Keratinocyte (primary cell): Measurements from ENCODE around the gene SPECC1. TPM values are rescaled to one million over a fixed set of nuclear protein-coding genes. Genes with fewer than 3 reads are reported as not detected.

ENCODE experiments used
- DNase-seq: peaks from one replicate; pipeline ENCODE4 v3.0.0-alpha.2; 2011; ENCODE audit warnings: low read depth, missing footprints, low spot score
- FAIRE-seq: peaks from 2 replicates; lab custom pipeline; 2011; peaks lifted over from hg19 to GRCh38; lab: Jason Lieb, UNC
- H2AFZ ChIP-seq: 2 replicates; pipeline ENCODE4 v1.6.0; 2012; ENCODE audit warnings: low read length, control low read depth, inconsistent platforms; ENCODE audit not compliant: control insufficient read depth
- H3K27ac ChIP-seq: 2 replicates; pipeline ENCODE4 v1.5.1; 2011; ENCODE audit warnings: low read length; ENCODE audit not compliant: control insufficient read depth, insufficient read depth
- H3K27me3 ChIP-seq: 3 replicates; pipeline ENCODE4 v1.6.0; 2011; ENCODE audit warnings: low read length; ENCODE audit not compliant: control insufficient read depth, insufficient read depth; ENCODE audit errors: extremely low read depth
- H3K36me3 ChIP-seq, 2 experiments: 2 replicates in 1 of 2; 3 replicates in 1 of 2; pipeline ENCODE4 v1.5.1; 2011; ENCODE audit warnings: low read length in 2 of 2, mild to moderate bottlenecking in 1 of 2; ENCODE audit not compliant: control insufficient read depth in 2 of 2, insufficient read depth in 2 of 2; ENCODE audit errors: extremely low read depth in 1 of 2
- H3K4me1 ChIP-seq: 3 replicates; pipeline ENCODE4 v1.5.1; 2011; ENCODE audit warnings: low read length; ENCODE audit not compliant: control insufficient read depth, insufficient read depth; ENCODE audit errors: extremely low read depth
- H3K4me2 ChIP-seq: 3 replicates; pipeline ENCODE4 v1.6.0; 2011; ENCODE audit warnings: low read depth, low read length; ENCODE audit not compliant: control insufficient read depth, insufficient read depth; ENCODE audit errors: extremely low read depth
- H3K4me3 ChIP-seq, 3 experiments: fragments of 200-600 bp in 1 of 3; sonication (generic) in 1 of 3; 2 replicates in 2 of 3; 3 replicates in 1 of 3; pipeline ENCODE4 v1.5.1; 2011 to 2016; ENCODE audit warnings: low read length in 3 of 3, mild to moderate bottlenecking in 3 of 3, control low read depth in 2 of 3, inconsistent platforms in 1 of 3, low read depth in 1 of 3, mixed read lengths in 1 of 3, mixed run types in 1 of 3, moderate library complexity in 1 of 3; ENCODE audit not compliant: control insufficient read depth in 2 of 3, insufficient read depth in 2 of 3; ENCODE audit errors: extremely low read depth in 1 of 3
- H3K79me2 ChIP-seq: 2 replicates; pipeline ENCODE4 v1.6.0; 2012; ENCODE audit warnings: low read length; ENCODE audit not compliant: control insufficient read depth, insufficient read depth
- H3K9ac ChIP-seq: 3 replicates; pipeline ENCODE4 v1.6.0; 2011; ENCODE audit warnings: low read length; ENCODE audit not compliant: control insufficient read depth, insufficient read depth; ENCODE audit errors: extremely low read depth
- H3K9me1 ChIP-seq: 3 replicates; pipeline ENCODE4 v1.6.0; 2011; ENCODE audit warnings: low read length; ENCODE audit not compliant: control insufficient read depth, insufficient read depth; ENCODE audit errors: extremely low read depth
- H3K9me3 ChIP-seq: 2 replicates; pipeline ENCODE4 v1.5.1; 2012; ENCODE audit warnings: low read depth, low read length; ENCODE audit not compliant: control insufficient read depth
- H4K20me1 ChIP-seq: 3 replicates; pipeline ENCODE4 v1.6.0; 2011; ENCODE audit warnings: low read length; ENCODE audit not compliant: control insufficient read depth, insufficient read depth; ENCODE audit errors: extremely low read depth
- CTCF ChIP-seq, 3 experiments: IDR thresholded peaks in 1 of 3; conservative IDR thresholded peaks in 1 of 3; optimal IDR thresholded peaks in 1 of 3; 2 replicates in 2 of 3; 3 replicates in 1 of 3; pipeline versions ENCODE3 to v1.5.1; 2011; ENCODE audit warnings: low read length in 3 of 3, mild to moderate bottlenecking in 3 of 3, moderate library complexity in 2 of 3, control low read depth in 1 of 3, inconsistent platforms in 1 of 3; ENCODE audit not compliant: insufficient read depth in 2 of 3; ENCODE audit errors: extremely low read depth in 1 of 3
- EZH2 ChIP-seq: IDR thresholded peaks from one replicate; pipeline ENCODE4 v1.6.1; 2012; ENCODE audit warnings: inconsistent platforms, mild to moderate bottlenecking, low read length, moderate library complexity
- dilution Hi-C: fragments of 300-500 bp; cut with MboI; formaldehyde crosslinking; loops from one replicate; pipeline ENCODE4 v1.7.0; 2020; ENCODE audit warnings: low sequenced_read_pairs; ENCODE audit not compliant: extremely low pct_ligation_motif_present
- polyA plus RNA-seq, 5 experiments: library from polyadenylated mRNA; depleted of rRNA in 3 of 5; stranded (reverse) in 3 of 5; stranded (forward) in 1 of 5; unstranded in 1 of 5; fragments of >200 nt; gene quantifications; 1 replicate in 1 of 5; 2 replicates in 3 of 5; 3 replicates in 1 of 5; pipeline versions ENCODE4 v1.2.1 to v1.2.3, GENCODE V29; 2011 to 2012; ENCODE audit warnings: missing spikeins in 2 of 5, low read depth in 1 of 5, low replicate concordance in 1 of 5

Gene SPECC1
- polyA plus RNA-seq, 1 donor (not counting 4 experiments of a cell fraction or from before 2014, with no cell fraction given): 20.9 TPM

- Histone ChIP-seq H3K9me3 (no peaks in the 10 kb centered on the region), H4K20me1 (no peaks in the 10 kb centered on the region), H3K27ac (no peak overlapping the region), H3K9me1 (peaks cover 4% of the 10 kb centered on the region), H3K4me3 (no peak overlapping the region), H3K27me3 (no peaks in the 10 kb centered on the region), H3K79me2 (no peaks in the 10 kb centered on the region), H3K4me1 (peaks cover 4% of the 10 kb centered on the region), H3K9ac (no peak overlapping the region), H2AFZ (no peak overlapping the region), H3K4me2 (no peak overlapping the region), H3K36me3 (no peaks in the 10 kb centered on the region)
- no peak for DNase-seq
- no peak for FAIRE-seq
- dilution Hi-C loops: no loop called here
- TF ChIP-seq EZH2 (no peak), CTCF (optimal IDR thresholded peaks at IDR 0.05 in 1 of 3, IDR thresholded peaks at IDR 0.05 in 1 of 3, conservative IDR thresholded peaks at IDR 0.05 in 1 of 3; ENCODE audit: extremely low read depth in 1 of 3, insufficient read depth in 2 of 3, low read length in 3 of 3) (no peak)
Measured at GRCh38 chr17:20123209-20123608, 114.0 kb downstream of the SPECC1 start.

GRCh38 chr17:20125724-20126123 lies 116.6 kb downstream of the SPECC1 start:
- no peaks in the 10 kb centered on the region for H4K20me1 ChIP-seq
- no peak overlapping the region for H3K4me2 ChIP-seq
- FAIRE-seq (no peak), DNase-seq (no peak)
- no peak overlapping the region for H3K27ac ChIP-seq
- peaks cover 4% of the 10 kb centered on the region for H3K4me1 ChIP-seq
- H3K27me3 ChIP-seq: no peaks in the 10 kb centered on the region
- no peak overlapping the region for H3K4me3 ChIP-seq
- TF ChIP-seq CTCF (optimal IDR thresholded peaks at IDR 0.05 in 1 of 3, IDR thresholded peaks at IDR 0.05 in 1 of 3, conservative IDR thresholded peaks at IDR 0.05 in 1 of 3; ENCODE audit: extremely low read depth in 1 of 3, insufficient read depth in 2 of 3, low read length in 3 of 3): no peak
- no peak for TF ChIP-seq EZH2
- no peaks in the 10 kb centered on the region for H3K36me3 ChIP-seq
- H3K79me2 ChIP-seq: no peaks in the 10 kb centered on the region
- no peaks in the 10 kb centered on the region for H3K9me3 ChIP-seq
- peaks cover 4% of the 10 kb centered on the region for H3K9me1 ChIP-seq
- H3K9ac ChIP-seq: no peak overlapping the region
- no peak overlapping the region for H2AFZ ChIP-seq
- dilution Hi-C loops: no loop called here
